Liver (tissue), 9 donors: Measurements from ENCODE around the gene IBA57. TPM values are rescaled to one million over a fixed set of nuclear protein-coding genes. Genes with fewer than 3 reads are reported as not detected.

Experiments used
- DNase-seq: peaks from one replicate; pipeline ENCODE4 v3.0.0-alpha.2; 2017; ENCODE audit warnings: low spot score
- H3K27ac ChIP-seq, 2 donors: one replicate each; pipeline ENCODE4 v1.7.0; 2013; ENCODE audit warnings: inconsistent platforms in 2 of 2, low read length in 2 of 2, control low read depth in 1 of 2, low read depth in 1 of 2, mild to moderate bottlenecking in 1 of 2
- H3K27me3 ChIP-seq, 4 donors: one replicate each; pipeline versions ENCODE4 v1.6.1 to v1.7.0; 2013; ENCODE audit warnings: low read length in 3 of 4, inconsistent platforms in 1 of 4, mild to moderate bottlenecking in 1 of 4, moderate library complexity in 1 of 4; ENCODE audit not compliant: control insufficient read depth in 4 of 4, insufficient read depth in 4 of 4
- H3K36me3 ChIP-seq, 4 donors: one replicate each; pipeline versions ENCODE4 v1.6.1 to v1.7.0; 2013; ENCODE audit warnings: low read length in 3 of 4, mild to moderate bottlenecking in 3 of 4, low read depth in 1 of 4, moderate library complexity in 1 of 4; ENCODE audit not compliant: control insufficient read depth in 4 of 4, insufficient read depth in 3 of 4
- H3K4me1 ChIP-seq, 4 donors: one replicate each; pipeline versions ENCODE4 v1.6.1 to v1.7.0; 2013; ENCODE audit warnings: low read length in 3 of 4, mild to moderate bottlenecking in 3 of 4, moderate library complexity in 1 of 4; ENCODE audit not compliant: control insufficient read depth in 4 of 4, insufficient read depth in 4 of 4
- H3K4me3 ChIP-seq, 3 donors: one replicate each; pipeline versions ENCODE4 v1.6.1 to v1.7.0; 2013; ENCODE audit warnings: low read length in 3 of 3, control low read depth in 1 of 3, low read depth in 1 of 3, mild to moderate bottlenecking in 1 of 3
- H3K9ac ChIP-seq, 2 donors: one replicate each; pipeline ENCODE4 v1.7.0; 2013; ENCODE audit warnings: low read length in 2 of 2, mild to moderate bottlenecking in 2 of 2, moderate library complexity in 2 of 2, control low read depth in 1 of 2, low read depth in 1 of 2
- H3K9me3 ChIP-seq, 4 donors: one replicate each; pipeline versions ENCODE4 v1.6.1 to v1.7.0; 2013; ENCODE audit warnings: low read length in 3 of 4; ENCODE audit not compliant: control insufficient read depth in 4 of 4
- FOXA1 ChIP-seq: IDR thresholded peaks from 2 replicates; pipeline ENCODE4 v1.6.1; 2016; ENCODE audit warnings: antibody characterized with exemption
- FOXA2 ChIP-seq: IDR thresholded peaks from 2 replicates; pipeline ENCODE4 v1.6.1; 2016; ENCODE audit warnings: antibody characterized with exemption
- GABPA ChIP-seq, 2 donors: IDR thresholded peaks in 1 of 2; conservative IDR thresholded peaks in 1 of 2; 2 replicates each; pipeline ENCODE4 v1.6.1; 2016; ENCODE audit warnings: antibody characterized with exemption in 2 of 2, mild to moderate bottlenecking in 1 of 2, moderate library complexity in 1 of 2
- HNF4A ChIP-seq, 2 donors: conservative IDR thresholded peaks; 2 replicates each; pipeline ENCODE4 v1.6.1; 2016; ENCODE audit warnings: antibody characterized with exemption in 2 of 2, mild to moderate bottlenecking in 2 of 2
- HNF4G ChIP-seq: IDR thresholded peaks from 2 replicates; pipeline ENCODE4 v1.6.1; 2016; ENCODE audit warnings: antibody characterized with exemption
- NR2F2 ChIP-seq: IDR thresholded peaks from 2 replicates; pipeline ENCODE4 v1.6.1; 2016; ENCODE audit warnings: antibody characterized with exemption
- RXRA ChIP-seq, 2 donors: IDR thresholded peaks; 2 replicates each; pipeline ENCODE4 v1.6.1; 2017 to 2018; ENCODE audit warnings: antibody characterized with exemption in 2 of 2, mild to moderate bottlenecking in 1 of 2
- SP1 ChIP-seq: IDR thresholded peaks from 2 replicates; pipeline ENCODE4 v1.6.1; 2018; ENCODE audit warnings: antibody characterized with exemption, mild to moderate bottlenecking
- TAF1 ChIP-seq: conservative IDR thresholded peaks from 2 replicates; pipeline ENCODE4 v1.6.1; 2016; ENCODE audit warnings: antibody characterized with exemption, mild to moderate bottlenecking
- WGBS: extraction: QIAGEN DNeasy Blood & Tissue Kit; methylation state at CpG from one replicate; pipeline ENCODE4 v1.1.7; 2013; 5-methylcytosine and 5-hydroxymethylcytosine counted together
- polyA plus RNA-seq, 2 donors: library from polyadenylated mRNA; stranded (reverse) in 1 of 2; unstranded in 1 of 2; fragments of 200-250 nt in 1 of 2; fragments of >200 nt in 1 of 2; fragmentation: Nextera tagmentation in 1 of 2; extraction: Ambion mirVana in 1 of 2; gene quantifications; one replicate each; pipeline versions ENCODE4 v1.2.1 to v1.2.3, GENCODE V29; 2013 to 2015
- total RNA-seq, 2 donors: library from RNA; depleted of rRNA; stranded (reverse); fragments of >200 nt; gene quantifications; one replicate each; pipeline ENCODE4 v1.2.3, GENCODE V29; 2014
- TF ChIP-seq, protein P1 (sequence below): IDR thresholded peaks from 2 replicates; pipeline ENCODE4 v1.6.1; 2016; ENCODE audit warnings: antibody characterized with exemption, mild to moderate bottlenecking
- TF ChIP-seq, protein P2 (sequence below): IDR thresholded peaks from 2 replicates; pipeline ENCODE4 v1.6.1; 2016; ENCODE audit warnings: antibody characterized with exemption
- donor health status: healthy.
- donor health status: healthy.
- donor health status: healthy.
- donor health status: healthy.
- donor health status: healthy.

The IBA57 gene
- total and polyA plus RNA-seq, 4 donors = 1.6 to 12.0 (median 8.4) TPM

DNA sequence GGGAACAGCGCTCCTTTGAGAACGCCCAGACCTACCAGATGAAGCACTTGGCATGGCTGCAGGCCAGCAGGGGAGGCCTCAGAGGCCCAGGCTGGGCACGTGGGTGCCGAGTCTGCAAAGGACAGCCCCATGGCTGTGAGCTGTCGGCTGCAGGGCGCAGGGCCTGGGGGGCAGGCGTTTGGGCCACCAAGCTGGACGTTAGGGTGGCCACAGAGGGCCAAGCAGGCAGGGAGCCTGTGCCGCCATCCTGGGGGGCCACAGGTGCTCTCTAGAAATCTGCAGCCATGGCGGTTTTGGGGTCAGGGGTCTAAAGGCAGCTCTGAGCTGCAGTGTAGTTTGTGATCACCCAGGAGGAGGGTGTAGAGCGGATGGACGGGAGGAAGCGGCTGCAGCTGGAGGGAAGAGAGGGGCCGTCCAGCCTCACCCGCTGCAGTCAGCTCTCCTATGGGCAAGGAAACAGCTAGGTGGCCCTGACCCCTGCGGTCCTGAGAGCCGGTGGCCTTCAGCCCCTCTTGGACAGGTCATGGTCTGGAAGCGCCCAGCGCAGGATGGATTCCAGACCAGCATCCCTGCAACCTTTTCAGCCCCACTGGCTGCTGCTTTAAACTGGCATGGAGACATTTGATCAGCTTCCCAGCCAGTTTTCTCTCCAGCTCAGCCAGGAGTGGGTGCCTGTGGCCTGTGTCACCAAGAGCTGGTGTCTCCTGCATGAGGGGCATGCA, 11.0 kb downstream of the IBA57 start (continued):
- TF ChIP-seq, protein P1, sequence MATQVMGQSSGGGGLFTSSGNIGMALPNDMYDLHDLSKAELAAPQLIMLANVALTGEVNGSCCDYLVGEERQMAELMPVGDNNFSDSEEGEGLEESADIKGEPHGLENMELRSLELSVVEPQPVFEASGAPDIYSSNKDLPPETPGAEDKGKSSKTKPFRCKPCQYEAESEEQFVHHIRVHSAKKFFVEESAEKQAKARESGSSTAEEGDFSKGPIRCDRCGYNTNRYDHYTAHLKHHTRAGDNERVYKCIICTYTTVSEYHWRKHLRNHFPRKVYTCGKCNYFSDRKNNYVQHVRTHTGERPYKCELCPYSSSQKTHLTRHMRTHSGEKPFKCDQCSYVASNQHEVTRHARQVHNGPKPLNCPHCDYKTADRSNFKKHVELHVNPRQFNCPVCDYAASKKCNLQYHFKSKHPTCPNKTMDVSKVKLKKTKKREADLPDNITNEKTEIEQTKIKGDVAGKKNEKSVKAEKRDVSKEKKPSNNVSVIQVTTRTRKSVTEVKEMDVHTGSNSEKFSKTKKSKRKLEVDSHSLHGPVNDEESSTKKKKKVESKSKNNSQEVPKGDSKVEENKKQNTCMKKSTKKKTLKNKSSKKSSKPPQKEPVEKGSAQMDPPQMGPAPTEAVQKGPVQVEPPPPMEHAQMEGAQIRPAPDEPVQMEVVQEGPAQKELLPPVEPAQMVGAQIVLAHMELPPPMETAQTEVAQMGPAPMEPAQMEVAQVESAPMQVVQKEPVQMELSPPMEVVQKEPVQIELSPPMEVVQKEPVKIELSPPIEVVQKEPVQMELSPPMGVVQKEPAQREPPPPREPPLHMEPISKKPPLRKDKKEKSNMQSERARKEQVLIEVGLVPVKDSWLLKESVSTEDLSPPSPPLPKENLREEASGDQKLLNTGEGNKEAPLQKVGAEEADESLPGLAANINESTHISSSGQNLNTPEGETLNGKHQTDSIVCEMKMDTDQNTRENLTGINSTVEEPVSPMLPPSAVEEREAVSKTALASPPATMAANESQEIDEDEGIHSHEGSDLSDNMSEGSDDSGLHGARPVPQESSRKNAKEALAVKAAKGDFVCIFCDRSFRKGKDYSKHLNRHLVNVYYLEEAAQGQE = no peak
- TF ChIP-seq FOXA1 (no peak), NR2F2 (no peak), GABPA (IDR thresholded peaks at IDR 0.05 in 1 of 2, conservative IDR thresholded peaks at IDR 0.05 in 1 of 2) (no peak)

DNA sequence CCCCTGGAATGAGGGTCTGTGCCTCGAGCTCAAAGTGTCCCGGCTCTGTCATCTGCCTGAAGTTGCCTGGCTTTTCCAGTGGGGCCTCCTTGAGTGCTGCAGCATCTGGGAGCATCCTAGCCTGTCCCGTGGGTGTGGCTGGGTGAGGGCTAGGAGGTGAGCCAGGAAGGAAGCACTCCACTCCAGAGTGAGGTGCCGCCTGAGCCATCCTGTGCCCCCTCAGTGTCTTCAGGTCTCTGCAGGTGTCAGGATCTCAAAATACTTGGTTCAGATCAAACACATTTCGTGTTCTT, 11.5 kb downstream of the IBA57 start:
- 95% methylated on average over 5 of the region's 5 CpGs for WGBS
- Histone ChIP-seq H3K9me3 (no peaks in the 10 kb centered on the region), H3K27ac (no peak overlapping the region), H3K27me3 (no peaks in the 10 kb centered on the region), H3K36me3 (peaks cover 0 to 7% (median 4%) of the 10 kb centered on the region in 4 donors), H3K9ac (no peak overlapping the region), H3K4me1 (no peaks in the 10 kb centered on the region), H3K4me3 (no peak overlapping the region)
- DNase-seq = no peak
- no peak for TF ChIP-seq HNF4G
- TF ChIP-seq SP1 = no peak
- TF ChIP-seq, protein P1 = no peak
- TF ChIP-seq, protein P2, sequence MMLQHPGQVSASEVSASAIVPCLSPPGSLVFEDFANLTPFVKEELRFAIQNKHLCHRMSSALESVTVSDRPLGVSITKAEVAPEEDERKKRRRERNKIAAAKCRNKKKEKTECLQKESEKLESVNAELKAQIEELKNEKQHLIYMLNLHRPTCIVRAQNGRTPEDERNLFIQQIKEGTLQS = no peak
- TF ChIP-seq FOXA1 = no peak
- no peak for TF ChIP-seq RXRA (IDR thresholded peaks at IDR 0.05)
- TF ChIP-seq GABPA (IDR thresholded peaks at IDR 0.05 in 1 of 2, conservative IDR thresholded peaks at IDR 0.05 in 1 of 2) = no peak
- TF ChIP-seq TAF1 = no peak
- no peak for TF ChIP-seq HNF4A (conservative IDR thresholded peaks at IDR 0.05)
- no peak for TF ChIP-seq FOXA2
- TF ChIP-seq NR2F2 = no peak
